Activated T-helper 2 cell treated with anti-CD3 and anti-CD28 coated beads, Interferon-gamma antibody, Interleukin-2, Interleukin-4, amounts not matched to agents 10 μg/mL and 5 μg/mL and 100 μg/mL, durations not matched to agents 14 hours and 24 hours and 36 hours (primary cell): ENCODE data around the gene PANK2. TPM values are rescaled to one million over a fixed set of nuclear protein-coding genes. Genes with fewer than 3 reads are reported as not detected.
"Not testable (repeated sequence)": the region's sequence is repeated elsewhere in the genome, so short reads cannot be mapped to it uniquely, and the experiment has no call there.

Experiments used
- DNase-seq: peaks from one replicate; pipeline ENCODE4 v3.0.0; 2021; ENCODE audit warnings: low spot score
- H3K27ac Mint-ChIP-seq: one replicate; pipeline ENCODE4 v1.8.0; 2021; ENCODE audit warnings: mixed read lengths
- H3K27me3 Mint-ChIP-seq: one replicate; pipeline ENCODE4 v1.8.0; 2021; ENCODE audit warnings: low read depth, mixed read lengths
- H3K36me3 Mint-ChIP-seq: one replicate; pipeline ENCODE4 v1.8.0; 2021; ENCODE audit warnings: low read depth, mixed read lengths
- H3K4me1 Mint-ChIP-seq: one replicate; pipeline ENCODE4 v1.8.0; 2021; ENCODE audit warnings: low read depth, mixed read lengths
- H3K4me3 Mint-ChIP-seq: one replicate; pipeline ENCODE4 v1.8.0; 2021; ENCODE audit warnings: low read depth, mild to moderate bottlenecking, moderate library complexity, mixed read lengths
- H3K9me3 Mint-ChIP-seq: one replicate; pipeline ENCODE4 v1.8.0; 2021; ENCODE audit warnings: mixed read lengths
- intact Hi-C: fragments of 100-400 bp; cut with micrococcal nuclease; formaldehyde crosslinking; loops from one replicate; pipeline ENCODE4 v1.15.1; 2023
- total RNA-seq: library from RNA; stranded (reverse); gene quantifications from 2 replicates; pipeline ENCODE4 v1.2.3, GENCODE V29; 2022

PANK2 gene
- total RNA-seq, 1 donor from 2014 or later = 49.2 TPM

- intact Hi-C loops = no loop called here
- H3K9me3 Mint-ChIP-seq = no peaks in the 10 kb centered on the region
- no peak for DNase-seq
- peaks cover 49% of the 10 kb centered on the region for H3K4me1 Mint-ChIP-seq
- peaks cover 44% of the 10 kb centered on the region for H3K36me3 Mint-ChIP-seq
- no peak overlapping the region for H3K4me3 Mint-ChIP-seq
- H3K27me3 Mint-ChIP-seq = no peaks in the 10 kb centered on the region
- H3K27ac Mint-ChIP-seq = peak overlapping the region; percentile 34
Observed at GRCh38 chr20:3896853-3897583, 7.8 kb downstream of the PANK2 start.

GRCh38 chr20:3898181-3898580, 9.0 kb downstream of the PANK2 start:
- H3K27me3 Mint-ChIP-seq, DNase-seq, H3K9me3 Mint-ChIP-seq, H3K4me3 Mint-ChIP-seq, intact Hi-C loops, H3K27ac Mint-ChIP-seq: not testable (repeated sequence)
- peaks cover 44% of the 10 kb centered on the region for H3K4me1 Mint-ChIP-seq
- H3K36me3 Mint-ChIP-seq = peaks cover 39% of the 10 kb centered on the region

- intact Hi-C loops = no loop called here
- Mint-ChIP-seq H3K27ac (no peak overlapping the region), H3K36me3 (peaks cover 34% of the 10 kb centered on the region), H3K4me3 (no peak overlapping the region), H3K27me3 (no peaks in the 10 kb centered on the region), H3K4me1 (peaks cover 40% of the 10 kb centered on the region), H3K9me3 (no peaks in the 10 kb centered on the region)
- no peak for DNase-seq
Observed at GRCh38 chr20:3898639-3899038, 9.5 kb downstream of the PANK2 start.

- H3K9me3 Mint-ChIP-seq = no peaks in the 10 kb centered on the region
- peak overlapping the region; percentile 87 for H3K27ac Mint-ChIP-seq
- H3K4me3 Mint-ChIP-seq = no peak overlapping the region
- H3K4me1 Mint-ChIP-seq = peaks cover 42% of the 10 kb centered on the region
- DNase-seq = no peak
- peaks cover 33% of the 10 kb centered on the region for H3K36me3 Mint-ChIP-seq
- intact Hi-C loops = no loop called here
- no peaks in the 10 kb centered on the region for H3K27me3 Mint-ChIP-seq
Observed at GRCh38 chr20:3900187-3900604, 11.0 kb downstream of the PANK2 start.

- no peak for DNase-seq
- peaks cover 30% of the 10 kb centered on the region for H3K36me3 Mint-ChIP-seq
- intact Hi-C loops = no loop called here
- no peaks in the 10 kb centered on the region for H3K27me3 Mint-ChIP-seq
- H3K27ac Mint-ChIP-seq = peak overlapping the region; percentile 38
- peaks cover 38% of the 10 kb centered on the region for H3K4me1 Mint-ChIP-seq
- H3K4me3 Mint-ChIP-seq = no peak overlapping the region
- no peaks in the 10 kb centered on the region for H3K9me3 Mint-ChIP-seq
Observed at GRCh38 chr20:3901028-3901705, 12.0 kb downstream of the PANK2 start.

- peaks cover 28% of the 10 kb centered on the region for H3K36me3 Mint-ChIP-seq
- H3K27me3 Mint-ChIP-seq = no peaks in the 10 kb centered on the region
- no peak for DNase-seq
- intact Hi-C loops = no loop called here
- peak overlapping the region; percentile 72 for H3K27ac Mint-ChIP-seq
- no peaks in the 10 kb centered on the region for H3K9me3 Mint-ChIP-seq
- peaks cover 38% of the 10 kb centered on the region for H3K4me1 Mint-ChIP-seq
- H3K4me3 Mint-ChIP-seq = peak overlapping the region; percentile 30
Observed at GRCh38 chr20:3901706-3902440, 12.7 kb downstream of the PANK2 start.

GRCh38 chr20:3902446-3902845, 13.3 kb downstream of the PANK2 start:
- peaks cover 34% of the 10 kb centered on the region for H3K4me1 Mint-ChIP-seq
- H3K27ac Mint-ChIP-seq = no peak overlapping the region
- H3K27me3 Mint-ChIP-seq = no peaks in the 10 kb centered on the region
- peaks cover 25% of the 10 kb centered on the region for H3K36me3 Mint-ChIP-seq
- no peak overlapping the region for H3K4me3 Mint-ChIP-seq
- no peaks in the 10 kb centered on the region for H3K9me3 Mint-ChIP-seq
- intact Hi-C loops = no loop called here
- no peak for DNase-seq

- Mint-ChIP-seq H3K36me3 (peaks cover 42% of the 10 kb centered on the region), H3K4me3 (no peak overlapping the region), H3K9me3 (no peaks in the 10 kb centered on the region), H3K27ac (no peak overlapping the region), H3K27me3 (no peaks in the 10 kb centered on the region), H3K4me1 (peaks cover 43% of the 10 kb centered on the region)
- intact Hi-C loops = no loop called here
- DNase-seq = no peak
Observed at GRCh38 chr20:3904224-3904623, 15.0 kb downstream of the PANK2 start.

GRCh38 chr20:3904857-3905256, 15.7 kb downstream of the PANK2 start:
- H3K9me3 Mint-ChIP-seq = no peaks in the 10 kb centered on the region
- H3K36me3 Mint-ChIP-seq = peaks cover 48% of the 10 kb centered on the region

GRCh38 chr20:3906744-3907721, 17.8 kb downstream of the PANK2 start:
- H3K27me3 Mint-ChIP-seq, H3K9me3 Mint-ChIP-seq: not testable (repeated sequence)
- peak; percentile 44 for DNase-seq
- intact Hi-C loops = loop anchor here (1.0 to 2.0 kb wide), 2 partner anchors 18 to 88 kb away; partner anchors contain the start of gene PANK2
- peaks cover 58% of the 10 kb centered on the region for H3K36me3 Mint-ChIP-seq
- peak overlapping the region; percentile 59 for H3K4me3 Mint-ChIP-seq
- H3K4me1 Mint-ChIP-seq = peaks cover 32% of the 10 kb centered on the region
- H3K27ac Mint-ChIP-seq = peak overlapping the region; percentile 94

More at GRCh38 chr20:3904857-3905256, 15.7 kb downstream of the PANK2 start:
- intact Hi-C loops = no loop called here
- peaks cover 40% of the 10 kb centered on the region for H3K4me1 Mint-ChIP-seq
- H3K4me3 Mint-ChIP-seq = no peak overlapping the region
- H3K27ac Mint-ChIP-seq = peak overlapping the region; percentile 67
- DNase-seq = no peak
- H3K27me3 Mint-ChIP-seq = no peaks in the 10 kb centered on the region

- Mint-ChIP-seq H3K27me3 (no peaks in the 10 kb centered on the region), H3K4me1 (peaks cover 29% of the 10 kb centered on the region), H3K4me3 (peak overlapping the region; percentile 47)
Observed at GRCh38 chr20:3908667-3909066, 19.5 kb downstream of the PANK2 start.

GRCh38 chr20:3909952-3910366, 20.8 kb downstream of the PANK2 start:
- peaks cover 31% of the 10 kb centered on the region for H3K4me1 Mint-ChIP-seq
- no peaks in the 10 kb centered on the region for H3K9me3 Mint-ChIP-seq
- H3K4me3 Mint-ChIP-seq = no peak overlapping the region

More at GRCh38 chr20:3908667-3909066, 19.5 kb downstream of the PANK2 start:
- intact Hi-C loops = no loop called here
- DNase-seq = no peak
- Mint-ChIP-seq H3K9me3 (no peaks in the 10 kb centered on the region), H3K27ac (peak overlapping the region; percentile 78), H3K36me3 (peaks cover 61% of the 10 kb centered on the region)

More at GRCh38 chr20:3909952-3910366, 20.8 kb downstream of the PANK2 start:
- intact Hi-C loops = no loop called here
- no peak for DNase-seq
- no peaks in the 10 kb centered on the region for H3K27me3 Mint-ChIP-seq
- H3K27ac Mint-ChIP-seq = peak overlapping the region; percentile 65
- H3K36me3 Mint-ChIP-seq = peaks cover 69% of the 10 kb centered on the region
